HepG2 (cell line): ENCODE measurements around the gene DNMT3A. TPM values are rescaled to one million over a fixed set of nuclear protein-coding genes. Genes with fewer than 3 reads are reported as not detected.

Source experiments
- CEBPG ChIP-seq: IDR thresholded peaks from 2 replicates; pipeline ENCODE4 v1.6.1; 2016
- HNRNPLL ChIP-seq: fragments of 200-400 bp; formaldehyde crosslinking; IDR thresholded peaks from 2 replicates; pipeline ENCODE4 v1.6.1; 2017; ENCODE audit warnings: mild to moderate bottlenecking, low read depth, low read length; ENCODE audit not compliant: poor library complexity, severe bottlenecking
- IKZF4 ChIP-seq: sonication (generic); formaldehyde crosslinking; IDR thresholded peaks from 2 replicates; pipeline ENCODE4 v1.5.1; 2020; ENCODE audit warnings: borderline replicate concordance, mild to moderate bottlenecking, low read depth, missing genetic modification reagents; ENCODE audit errors: not compliant biosample characterization
- IRF2 ChIP-seq: IDR thresholded peaks from 2 replicates; pipeline ENCODE4 v1.6.1; 2018; ENCODE audit warnings: missing genetic modification reagents, missing compliant biosample characterization
- IRX3 ChIP-seq: sonication (generic); formaldehyde crosslinking; IDR thresholded peaks from 2 replicates; pipeline ENCODE4 v1.8.1; 2023; ENCODE audit warnings: mild to moderate bottlenecking, low read depth, missing genetic modification reagents, borderline replicate concordance
- MAF1 ChIP-seq: sonication (generic); formaldehyde crosslinking; IDR thresholded peaks from 2 replicates; pipeline ENCODE4 v1.5.0; 2020; ENCODE audit warnings: missing genetic modification reagents, borderline replicate concordance
- POLR2G ChIP-seq: fragments of 200-400 bp; formaldehyde crosslinking; IDR thresholded peaks from 2 replicates; pipeline ENCODE4 v1.6.1; 2018; ENCODE audit warnings: mild to moderate bottlenecking, low read depth, low read length, moderate library complexity
- RAD51 ChIP-seq: fragments of 450-650 bp; IDR thresholded peaks from 2 replicates; pipeline ENCODE4 v1.6.1; 2016; ENCODE audit warnings: borderline replicate concordance
- RFX1 ChIP-seq: fragments of 450-650 bp; IDR thresholded peaks from 2 replicates; pipeline ENCODE4 v1.6.1; 2017
- SCMH1 ChIP-seq: sonication (generic); formaldehyde crosslinking; IDR thresholded peaks from 2 replicates; pipeline ENCODE4 v1.9.0; 2021; ENCODE audit warnings: missing genetic modification reagents, mild to moderate bottlenecking, borderline replicate concordance
- SOX6 ChIP-seq, 2 experiments: fragments of 450-650 bp in 1 of 2; sonication (generic) in 1 of 2; formaldehyde crosslinking in 1 of 2; IDR thresholded peaks; 2 replicates each; pipeline versions ENCODE4 v1.4.0 to v1.6.1; 2017 to 2020; ENCODE audit warnings: antibody characterized with exemption in 1 of 2, mild to moderate bottlenecking in 1 of 2, missing genetic modification reagents in 1 of 2
- SRSF1 ChIP-seq: fragments of 200-400 bp; formaldehyde crosslinking; optimal IDR thresholded peaks from 2 replicates; pipeline ENCODE3; 2017; ENCODE audit warnings: mild to moderate bottlenecking, low read depth, low read length, moderate library complexity
- YY1 ChIP-seq: IDR thresholded peaks from 2 replicates; pipeline ENCODE4 v1.6.1; 2011; ENCODE audit warnings: low read length, low read depth, moderate library complexity, mild to moderate bottlenecking; ENCODE audit not compliant: insufficient read depth, insufficient replicate concordance
- ZMYM4 ChIP-seq: sonication (generic); formaldehyde crosslinking; IDR thresholded peaks from 2 replicates; pipeline ENCODE4 v1.8.1; 2023; ENCODE audit warnings: mild to moderate bottlenecking, missing genetic modification reagents
- ZNF709 ChIP-seq: sonication (generic); formaldehyde crosslinking; IDR thresholded peaks from 2 replicates; pipeline ENCODE4 v1.5.0; 2020; ENCODE audit warnings: mild to moderate bottlenecking, missing genetic modification reagents
- ZNF768 ChIP-seq: sonication (generic); formaldehyde crosslinking; IDR thresholded peaks from 2 replicates; pipeline ENCODE4 v1.4.0; 2020; ENCODE audit warnings: missing genetic modification reagents
- ZSCAN29 ChIP-seq: sonication (generic); formaldehyde crosslinking; conservative IDR thresholded peaks from 2 replicates; pipeline ENCODE4 v1.4.0; 2020; ENCODE audit warnings: mild to moderate bottlenecking, missing genetic modification reagents
- polyA plus RNA-seq, 8 experiments: library from polyadenylated mRNA; depleted of rRNA in 3 of 8; stranded (reverse) in 7 of 8; unstranded in 1 of 8; fragments of >200 nt; fragmentation: Illumina TruSeq in 4 of 8; extraction: Trizol in 4 of 8; gene quantifications; 2 replicates each; pipeline versions ENCODE4 v1.2.1 to v1.2.3, GENCODE V29; 2011 to 2016; ENCODE audit warnings: low read depth in 4 of 8, missing spikeins in 1 of 8, mixed read lengths in 1 of 8; ENCODE audit not compliant: insufficient read depth in 1 of 8
- total RNA-seq, 5 experiments: library from RNA; depleted of rRNA; stranded (reverse); fragments of >200 nt; fragmentation: Illumina TruSeq; extraction: Trizol; gene quantifications; 2 replicates each; pipeline ENCODE4 v1.2.3, GENCODE V29; 2016; ENCODE audit warnings: low read depth in 1 of 5
- TF ChIP-seq, protein P1 (sequence below): sonication (generic); formaldehyde crosslinking; IDR thresholded peaks from one replicate; pipeline ENCODE4 v1.5.1; 2020; ENCODE audit warnings: mild to moderate bottlenecking, missing genetic modification reagents; ENCODE audit errors: not compliant biosample characterization
- TF ChIP-seq, protein P2 (sequence below): sonication (generic); formaldehyde crosslinking; IDR thresholded peaks from 2 replicates; pipeline ENCODE4 v1.5.1; 2020; ENCODE audit warnings: mild to moderate bottlenecking, moderate library complexity, missing genetic modification reagents
- TF ChIP-seq, protein P3 (sequence below): sonication (generic); formaldehyde crosslinking; IDR thresholded peaks from 2 replicates; pipeline ENCODE4 v1.5.0; 2020; ENCODE audit warnings: missing genetic modification reagents

Gene DNMT3A
- total and polyA plus RNA-seq, 2 of the 13 experiments (the other 11 are each of a cell fraction or from before 2014, with no cell fraction given) = 14.7 to 29.1 TPM

DNA sequence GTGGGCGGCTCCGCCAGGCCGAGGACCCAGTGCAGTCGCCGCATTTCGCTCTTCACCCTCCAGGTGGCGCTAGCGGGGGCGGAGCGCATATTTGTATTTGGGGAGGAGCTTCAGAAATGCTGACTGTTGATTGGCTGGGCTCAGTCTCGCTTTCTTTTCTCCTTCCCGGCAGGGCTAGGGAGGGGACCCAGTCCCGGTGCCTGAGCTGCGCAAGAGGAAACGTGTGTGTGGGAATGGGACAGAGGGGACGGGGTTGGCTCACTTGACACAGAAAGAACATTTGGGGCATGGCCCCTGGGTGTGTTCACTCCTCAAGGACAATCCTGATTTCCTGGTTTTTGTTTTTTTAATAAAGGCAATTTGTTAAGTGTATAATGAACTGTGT lies 20.3 kb upstream of the DNMT3A start (continued):
- TF ChIP-seq ZNF768 (CRISPR knock-in tag) = peak; percentile 15; the same call in 1 of the 2 replicates
- peak; percentile 80; the same call in 1 of the 2 replicates for TF ChIP-seq ZSCAN29 (CRISPR knock-in tag)
- peak; percentile 86 for TF ChIP-seq POLR2G
- TF ChIP-seq IRF2 (CRISPR knock-in tag) = peak; percentile 81
- TF ChIP-seq, protein P1, sequence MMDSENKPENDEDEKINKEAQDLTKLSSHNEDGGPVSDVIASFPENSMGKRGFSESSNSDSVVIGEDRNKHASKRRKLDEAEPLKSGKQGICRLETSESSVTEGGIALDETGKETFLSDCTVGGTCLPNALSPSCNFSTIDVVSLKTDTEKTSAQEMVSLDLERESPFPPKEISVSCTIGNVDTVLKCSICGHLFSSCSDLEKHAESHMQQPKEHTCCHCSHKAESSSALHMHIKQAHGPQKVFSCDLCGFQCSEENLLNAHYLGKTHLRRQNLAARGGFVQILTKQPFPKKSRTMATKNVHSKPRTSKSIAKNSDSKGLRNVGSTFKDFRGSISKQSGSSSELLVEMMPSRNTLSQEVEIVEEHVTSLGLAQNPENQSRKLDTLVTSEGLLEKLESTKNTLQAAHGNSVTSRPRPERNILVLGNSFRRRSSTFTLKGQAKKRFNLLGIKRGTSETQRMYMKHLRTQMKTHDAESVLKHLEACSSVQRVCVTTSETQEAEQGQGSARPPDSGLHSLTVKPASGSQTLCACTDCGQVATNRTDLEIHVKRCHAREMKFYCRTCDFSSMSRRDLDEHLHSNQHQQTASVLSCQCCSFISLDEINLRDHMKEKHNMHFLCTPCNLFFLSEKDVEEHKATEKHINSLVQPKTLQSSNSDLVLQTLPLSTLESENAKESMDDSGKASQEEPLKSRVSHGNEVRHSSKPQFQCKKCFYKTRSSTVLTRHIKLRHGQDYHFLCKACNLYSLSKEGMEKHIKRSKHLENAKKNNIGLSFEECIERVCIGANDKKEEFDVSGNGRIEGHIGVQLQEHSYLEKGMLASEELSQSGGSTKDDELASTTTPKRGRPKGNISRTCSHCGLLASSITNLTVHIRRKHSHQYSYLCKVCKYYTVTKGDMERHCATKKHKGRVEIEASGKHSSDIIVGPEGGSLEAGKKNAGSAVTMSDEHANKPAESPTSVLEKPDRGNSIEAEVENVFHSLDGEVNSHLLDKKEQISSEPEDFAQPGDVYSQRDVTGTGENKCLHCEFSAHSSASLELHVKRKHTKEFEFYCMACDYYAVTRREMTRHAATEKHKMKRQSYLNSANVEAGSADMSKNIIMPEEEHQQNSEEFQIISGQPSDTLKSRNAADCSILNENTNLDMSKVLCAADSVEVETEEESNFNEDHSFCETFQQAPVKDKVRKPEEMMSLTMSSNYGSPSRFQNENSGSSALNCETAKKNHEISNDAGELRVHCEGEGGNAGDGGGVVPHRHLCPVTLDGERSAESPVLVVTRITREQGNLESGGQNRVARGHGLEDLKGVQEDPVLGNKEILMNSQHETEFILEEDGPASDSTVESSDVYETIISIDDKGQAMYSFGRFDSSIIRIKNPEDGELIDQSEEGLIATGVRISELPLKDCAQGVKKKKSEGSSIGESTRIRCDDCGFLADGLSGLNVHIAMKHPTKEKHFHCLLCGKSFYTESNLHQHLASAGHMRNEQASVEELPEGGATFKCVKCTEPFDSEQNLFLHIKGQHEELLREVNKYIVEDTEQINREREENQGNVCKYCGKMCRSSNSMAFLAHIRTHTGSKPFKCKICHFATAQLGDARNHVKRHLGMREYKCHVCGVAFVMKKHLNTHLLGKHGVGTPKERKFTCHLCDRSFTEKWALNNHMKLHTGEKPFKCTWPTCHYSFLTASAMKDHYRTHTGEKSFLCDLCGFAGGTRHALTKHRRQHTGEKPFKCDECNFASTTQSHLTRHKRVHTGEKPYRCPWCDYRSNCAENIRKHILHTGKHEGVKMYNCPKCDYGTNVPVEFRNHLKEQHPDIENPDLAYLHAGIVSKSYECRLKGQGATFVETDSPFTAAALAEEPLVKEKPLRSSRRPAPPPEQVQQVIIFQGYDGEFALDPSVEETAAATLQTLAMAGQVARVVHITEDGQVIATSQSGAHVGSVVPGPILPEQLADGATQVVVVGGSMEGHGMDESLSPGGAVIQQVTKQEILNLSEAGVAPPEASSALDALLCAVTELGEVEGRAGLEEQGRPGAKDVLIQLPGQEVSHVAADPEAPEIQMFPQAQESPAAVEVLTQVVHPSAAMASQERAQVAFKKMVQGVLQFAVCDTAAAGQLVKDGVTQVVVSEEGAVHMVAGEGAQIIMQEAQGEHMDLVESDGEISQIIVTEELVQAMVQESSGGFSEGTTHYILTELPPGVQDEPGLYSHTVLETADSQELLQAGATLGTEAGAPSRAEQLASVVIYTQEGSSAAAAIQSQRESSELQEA (CRISPR knock-in tag) = peak; percentile 64
- TF ChIP-seq YY1 = peak; percentile 74
- TF ChIP-seq ZNF709 (CRISPR knock-in tag) = no peak
- TF ChIP-seq HNRNPLL = peak; percentile 70
- no peak for TF ChIP-seq IKZF4 (CRISPR knock-in tag)
- TF ChIP-seq, protein P2, sequence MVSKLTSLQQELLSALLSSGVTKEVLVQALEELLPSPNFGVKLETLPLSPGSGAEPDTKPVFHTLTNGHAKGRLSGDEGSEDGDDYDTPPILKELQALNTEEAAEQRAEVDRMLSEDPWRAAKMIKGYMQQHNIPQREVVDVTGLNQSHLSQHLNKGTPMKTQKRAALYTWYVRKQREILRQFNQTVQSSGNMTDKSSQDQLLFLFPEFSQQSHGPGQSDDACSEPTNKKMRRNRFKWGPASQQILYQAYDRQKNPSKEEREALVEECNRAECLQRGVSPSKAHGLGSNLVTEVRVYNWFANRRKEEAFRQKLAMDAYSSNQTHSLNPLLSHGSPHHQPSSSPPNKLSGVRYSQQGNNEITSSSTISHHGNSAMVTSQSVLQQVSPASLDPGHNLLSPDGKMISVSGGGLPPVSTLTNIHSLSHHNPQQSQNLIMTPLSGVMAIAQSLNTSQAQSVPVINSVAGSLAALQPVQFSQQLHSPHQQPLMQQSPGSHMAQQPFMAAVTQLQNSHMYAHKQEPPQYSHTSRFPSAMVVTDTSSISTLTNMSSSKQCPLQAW (CRISPR knock-in tag) = 0 out of 2 replicates have a peak, but pooled peaks have one; percentile 56
- no peak for TF ChIP-seq RAD51
- TF ChIP-seq ZMYM4 (CRISPR knock-in tag) = peak; percentile 98
- no peak for TF ChIP-seq SOX6 (IDR thresholded peaks at IDR 0.05)
- peak; percentile 62 for TF ChIP-seq SOX6 (CRISPR knock-in tag; IDR thresholded peaks at IDR 0.05)
- TF ChIP-seq, protein P3, sequence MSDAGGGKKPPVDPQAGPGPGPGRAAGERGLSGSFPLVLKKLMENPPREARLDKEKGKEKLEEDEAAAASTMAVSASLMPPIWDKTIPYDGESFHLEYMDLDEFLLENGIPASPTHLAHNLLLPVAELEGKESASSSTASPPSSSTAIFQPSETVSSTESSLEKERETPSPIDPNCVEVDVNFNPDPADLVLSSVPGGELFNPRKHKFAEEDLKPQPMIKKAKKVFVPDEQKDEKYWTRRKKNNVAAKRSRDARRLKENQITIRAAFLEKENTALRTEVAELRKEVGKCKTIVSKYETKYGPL (CRISPR knock-in tag) = 0 out of 2 replicates have a peak, but pooled peaks have one; percentile 35
- no peak for TF ChIP-seq RFX1
- TF ChIP-seq IRX3 (CRISPR knock-in tag) = no peak
- peak; percentile 44 for TF ChIP-seq CEBPG
- TF ChIP-seq SRSF1 = peak; percentile 37
- TF ChIP-seq MAF1 = 0 out of 2 replicates have a peak, but pooled peaks have one; percentile 62
- no peak for TF ChIP-seq SCMH1 (CRISPR knock-in tag)
